SK-N-SH (cell line): ENCODE results near the gene VEGFA. TPM values are rescaled to one million over a fixed set of nuclear protein-coding genes. Genes with fewer than 3 reads are reported as not detected.

ENCODE experiments used
- CTCF ChIA-PET: fragments of 300-600, 350-600 bp; formaldehyde crosslinking; extraction: SDS; loops from one replicate; lab custom pipeline; 2021; lab: Yijun Ruan, JAX
- POLR2A ChIA-PET: fragments of 350-600 bp; sonication (Branson Sonifier 250); formaldehyde crosslinking; extraction: SDS; loops from one replicate; lab custom pipeline; 2020; ENCODE audit warnings: antibody characterized with exemption, inconsistent platforms; lab: Yijun Ruan, JAX
- DNase-seq: peaks from one replicate; pipeline ENCODE4 v3.0.0; 2012
- H2AFZ ChIP-seq: fragments of 200-600 bp; sonication (generic); 2 replicates; pipeline ENCODE4 v1.8.1; 2016; ENCODE audit warnings: antibody characterized with exemption, mild to moderate bottlenecking, low read depth
- H3F3A ChIP-seq: fragments of 200-600 bp; sonication (generic); replicated peaks from 2 replicates; pipeline ENCODE3; 2016; ENCODE audit warnings: antibody characterized with exemption, mild to moderate bottlenecking; ENCODE audit not compliant: insufficient read depth
- H3K27ac ChIP-seq, 2 experiments: fragments of 200-500 bp in 1 of 2; fragments of 200-600 bp in 1 of 2; sonication (Bioruptor generic) in 1 of 2; sonication (generic), shearing (Covaris generic) in 1 of 2; 2 replicates each; pipeline versions ENCODE4 v1.5.1 to v1.6.1; 2014 to 2016; ENCODE audit warnings: low read depth in 2 of 2, inconsistent platforms in 1 of 2, low read length in 1 of 2, mild to moderate bottlenecking in 1 of 2, mixed read lengths in 1 of 2
- H3K27me3 ChIP-seq: fragments of 200-600 bp; sonication (generic), shearing (Covaris generic); 2 replicates; pipeline ENCODE4 v1.6.1; 2016; ENCODE audit warnings: mixed run types; ENCODE audit not compliant: insufficient read depth
- H3K36me3 ChIP-seq, 2 experiments: fragments of 200-500 bp in 1 of 2; fragments of 200-600 bp in 1 of 2; sonication (Bioruptor generic) in 1 of 2; sonication (generic) in 1 of 2; replicated peaks in 1 of 2; 2 replicates each; pipeline versions ENCODE3 to v1.5.1; 2014 to 2016; ENCODE audit warnings: low read length in 1 of 2, mild to moderate bottlenecking in 1 of 2; ENCODE audit not compliant: insufficient read depth in 2 of 2, control insufficient read depth in 1 of 2
- H3K4me1 ChIP-seq, 2 experiments: fragments of 200-500 bp in 1 of 2; fragments of 200-600 bp in 1 of 2; sonication (Bioruptor generic) in 1 of 2; sonication (generic), shearing (Covaris generic) in 1 of 2; 2 replicates each; pipeline versions ENCODE4 v1.5.1 to v1.6.1; 2014 to 2016; ENCODE audit warnings: low read depth in 1 of 2, low read length in 1 of 2, mixed run types in 1 of 2; ENCODE audit not compliant: insufficient read depth in 2 of 2, control insufficient read depth in 1 of 2
- H3K4me2 ChIP-seq: fragments of 200-600 bp; sonication (generic), shearing (Covaris generic); 2 replicates; pipeline ENCODE4 v1.6.1; 2017; ENCODE audit warnings: mixed run types
- H3K4me3 ChIP-seq, 2 experiments: fragments of 200-500 bp in 1 of 2; fragments of 200-600 bp in 1 of 2; sonication (Bioruptor generic) in 1 of 2; sonication (generic), shearing (Covaris generic) in 1 of 2; 2 replicates each; pipeline versions ENCODE4 v1.5.1 to v1.8.1; 2014 to 2016; ENCODE audit warnings: low read depth in 2 of 2, inconsistent platforms in 1 of 2, low read length in 1 of 2, mild to moderate bottlenecking in 1 of 2, mixed read lengths in 1 of 2, moderate library complexity in 1 of 2
- H3K79me2 ChIP-seq: fragments of 200-600 bp; sonication (generic); 2 replicates; pipeline ENCODE4 v1.8.1; 2017; ENCODE audit warnings: mild to moderate bottlenecking; ENCODE audit not compliant: insufficient read depth
- H3K9ac ChIP-seq: fragments of 200-600 bp; sonication (generic); 2 replicates; pipeline ENCODE4 v1.6.1; 2017; ENCODE audit warnings: mixed run types
- H3K9me2 ChIP-seq: fragments of 200-600 bp; sonication (generic); 2 replicates; pipeline ENCODE4 v1.6.1; 2017; ENCODE audit warnings: mixed run types
- H3K9me3 ChIP-seq: fragments of 200-600 bp; sonication (generic); 2 replicates; pipeline ENCODE4 v1.6.1; 2017; ENCODE audit warnings: mixed run types, mild to moderate bottlenecking, moderate library complexity
- H4K20me1 ChIP-seq: fragments of 200-600 bp; sonication (generic); 2 replicates; pipeline ENCODE4 v1.6.1; 2017; ENCODE audit warnings: mild to moderate bottlenecking, mixed run types; ENCODE audit not compliant: insufficient read depth
- EP300 ChIP-seq, 2 experiments: IDR thresholded peaks; 2 replicates each; pipeline versions ENCODE4 v1.4.0 to v1.6.1; 2012; ENCODE audit warnings: borderline replicate concordance in 1 of 2, low read depth in 1 of 2, low read length in 1 of 2
- FOXJ3 ChIP-seq: sonication (generic); formaldehyde crosslinking; IDR thresholded peaks from 2 replicates; pipeline ENCODE4 v1.5.1; 2020; ENCODE audit warnings: mild to moderate bottlenecking, missing genetic modification reagents
- FOXM1 ChIP-seq: IDR thresholded peaks from 2 replicates; pipeline ENCODE4 v1.4.0; 2012; ENCODE audit warnings: low read depth, mild to moderate bottlenecking
- NFIC ChIP-seq: IDR thresholded peaks from 2 replicates; pipeline ENCODE4 v1.4.0; 2012; ENCODE audit warnings: borderline replicate concordance
- POLR2AphosphoS5 ChIP-seq: IDR thresholded peaks from 2 replicates; pipeline ENCODE4 v1.6.1; 2012; ENCODE audit warnings: low read depth, low read length
- RAD21 ChIP-seq: IDR thresholded peaks from 2 replicates; pipeline ENCODE4 v1.6.1; 2012; ENCODE audit warnings: mild to moderate bottlenecking, low read length
- TAF1 ChIP-seq: IDR thresholded peaks from 2 replicates; pipeline ENCODE4 v1.6.1; 2012; ENCODE audit warnings: low read depth, mild to moderate bottlenecking, low read length, moderate library complexity, borderline replicate concordance
- whole genome bisulfite sequencing: methylation state at CpG from one replicate; pipeline ENCODE4 v1.1.6; 2017; ENCODE audit warnings: low lambda C conversion rate; 5-methylcytosine and 5-hydroxymethylcytosine counted together
- polyA plus RNA-seq, 3 experiments: library from polyadenylated mRNA; depleted of rRNA; stranded (reverse); fragments of >200 nt; gene quantifications; 2 replicates each; pipeline ENCODE4 v1.2.3, GENCODE V29; 2012
- TF ChIP-seq, protein P1 (sequence below): IDR thresholded peaks from 2 replicates; pipeline ENCODE4 v1.4.0; 2012; ENCODE audit warnings: low read depth, borderline replicate concordance
- TF ChIP-seq, protein P2 (sequence below): IDR thresholded peaks from 2 replicates; pipeline ENCODE4; 2012
- TF ChIP-seq, protein P3 (sequence below): fragments of 200-600 bp; sonication (generic); IDR thresholded peaks from 2 replicates; pipeline ENCODE4 v1.6.1; 2017; ENCODE audit warnings: antibody characterized with exemption, mild to moderate bottlenecking, moderate library complexity

VEGFA gene
- polyA plus RNA-seq, 1 of the 3 experiments (the other 2 are of a cell fraction), result 81.0 TPM

DNA sequence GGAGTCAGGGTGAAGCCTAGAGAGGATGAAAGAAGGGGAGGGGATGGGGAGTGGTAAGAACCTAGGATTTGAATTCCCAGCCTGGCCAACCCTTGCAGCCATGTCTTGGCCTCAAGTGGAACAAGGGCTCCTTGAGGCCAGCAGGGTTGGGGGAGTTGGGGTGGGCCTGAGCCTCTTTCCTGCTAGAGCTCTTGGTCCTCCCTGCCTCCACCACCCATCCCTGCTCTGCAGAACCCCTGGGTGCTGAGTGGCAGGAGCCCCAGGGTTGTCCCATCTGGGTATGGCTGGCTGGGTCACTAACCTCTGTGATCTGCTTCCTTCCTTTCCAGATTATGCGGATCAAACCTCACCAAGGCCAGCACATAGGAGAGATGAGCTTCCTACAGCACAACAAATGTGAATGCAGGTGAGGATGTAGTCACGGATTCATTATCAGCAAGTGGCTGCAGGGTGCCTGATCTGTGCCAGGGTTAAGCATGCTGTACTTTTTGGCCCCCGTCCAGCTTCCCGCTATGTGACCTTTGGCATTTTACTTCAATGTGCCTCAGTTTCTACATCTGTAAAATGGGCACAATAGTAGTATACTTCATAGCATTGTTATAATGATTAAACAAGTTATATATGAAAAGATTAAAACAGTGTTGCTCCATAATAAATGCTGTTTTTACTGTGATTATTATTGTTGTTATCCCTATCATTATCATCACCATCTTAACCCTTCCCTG lies 8.3 kb downstream of the VEGFA start:
- Histone ChIP-seq H4K20me1 (peaks cover 71% of the 10 kb centered on the region), H3K79me2 (peaks cover 44% of the 10 kb centered on the region), H3K4me2 (no peak overlapping the region), H3K4me1 (peaks cover 14 to 82% of the 10 kb centered on the region in 2 experiments), H3K36me3 (peaks cover 19 to 71% of the 10 kb centered on the region in 2 experiments), H3K27ac (no peak overlapping the region; a peak in 1 of 4 replicates), H3K9ac (no peak overlapping the region), H3K9me2 (no peaks in the 10 kb centered on the region), H3F3A (no peaks in the 10 kb centered on the region), H3K9me3 (no peaks in the 10 kb centered on the region), H2AFZ (no peak overlapping the region), H3K27me3 (no peaks in the 10 kb centered on the region), H3K4me3 (no peak overlapping the region)
- ChIA-PET CTCF (interaction anchor here (0.6 to 7.4 kb wide), 8 partner anchors 9 to 301 kb away, joined by 3 to 140 read pairs (median 6); partner anchors contain the start of gene VEGFA), POLR2A (interaction anchor here (0.7 to 2.6 kb wide), 4 partner anchors 10 to 216 kb away, joined by 3 to 6 read pairs (median 4); no protein-coding TSS in a partner anchor)
- TF ChIP-seq FOXJ3 (CRISPR knock-in tag), result no peak
- no peak for TF ChIP-seq NFIC
- no peak for TF ChIP-seq FOXM1
- no peak for TF ChIP-seq RAD21
- TF ChIP-seq, protein P1, sequence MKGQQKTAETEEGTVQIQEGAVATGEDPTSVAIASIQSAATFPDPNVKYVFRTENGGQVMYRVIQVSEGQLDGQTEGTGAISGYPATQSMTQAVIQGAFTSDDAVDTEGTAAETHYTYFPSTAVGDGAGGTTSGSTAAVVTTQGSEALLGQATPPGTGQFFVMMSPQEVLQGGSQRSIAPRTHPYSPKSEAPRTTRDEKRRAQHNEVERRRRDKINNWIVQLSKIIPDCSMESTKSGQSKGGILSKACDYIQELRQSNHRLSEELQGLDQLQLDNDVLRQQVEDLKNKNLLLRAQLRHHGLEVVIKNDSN, result no peak
- TF ChIP-seq EP300 (IDR thresholded peaks at IDR 0.05; ENCODE audit: borderline replicate concordance in 1 of 2, low read depth in 1 of 2, low read length in 1 of 2), result no peak
- TF ChIP-seq TAF1, result no peak
- TF ChIP-seq, protein P2, sequence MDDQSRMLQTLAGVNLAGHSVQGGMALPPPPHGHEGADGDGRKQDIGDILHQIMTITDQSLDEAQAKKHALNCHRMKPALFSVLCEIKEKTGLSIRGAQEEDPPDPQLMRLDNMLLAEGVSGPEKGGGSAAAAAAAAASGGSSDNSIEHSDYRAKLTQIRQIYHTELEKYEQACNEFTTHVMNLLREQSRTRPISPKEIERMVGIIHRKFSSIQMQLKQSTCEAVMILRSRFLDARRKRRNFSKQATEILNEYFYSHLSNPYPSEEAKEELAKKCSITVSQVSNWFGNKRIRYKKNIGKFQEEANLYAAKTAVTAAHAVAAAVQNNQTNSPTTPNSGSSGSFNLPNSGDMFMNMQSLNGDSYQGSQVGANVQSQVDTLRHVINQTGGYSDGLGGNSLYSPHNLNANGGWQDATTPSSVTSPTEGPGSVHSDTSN, result no peak
- TF ChIP-seq, protein P3, sequence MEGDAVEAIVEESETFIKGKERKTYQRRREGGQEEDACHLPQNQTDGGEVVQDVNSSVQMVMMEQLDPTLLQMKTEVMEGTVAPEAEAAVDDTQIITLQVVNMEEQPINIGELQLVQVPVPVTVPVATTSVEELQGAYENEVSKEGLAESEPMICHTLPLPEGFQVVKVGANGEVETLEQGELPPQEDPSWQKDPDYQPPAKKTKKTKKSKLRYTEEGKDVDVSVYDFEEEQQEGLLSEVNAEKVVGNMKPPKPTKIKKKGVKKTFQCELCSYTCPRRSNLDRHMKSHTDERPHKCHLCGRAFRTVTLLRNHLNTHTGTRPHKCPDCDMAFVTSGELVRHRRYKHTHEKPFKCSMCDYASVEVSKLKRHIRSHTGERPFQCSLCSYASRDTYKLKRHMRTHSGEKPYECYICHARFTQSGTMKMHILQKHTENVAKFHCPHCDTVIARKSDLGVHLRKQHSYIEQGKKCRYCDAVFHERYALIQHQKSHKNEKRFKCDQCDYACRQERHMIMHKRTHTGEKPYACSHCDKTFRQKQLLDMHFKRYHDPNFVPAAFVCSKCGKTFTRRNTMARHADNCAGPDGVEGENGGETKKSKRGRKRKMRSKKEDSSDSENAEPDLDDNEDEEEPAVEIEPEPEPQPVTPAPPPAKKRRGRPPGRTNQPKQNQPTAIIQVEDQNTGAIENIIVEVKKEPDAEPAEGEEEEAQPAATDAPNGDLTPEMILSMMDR, result no peak
- TF ChIP-seq POLR2AphosphoS5, result no peak
- no peak for DNase-seq
- WGBS, result 84% methylated on average over 4 of the region's 4 CpGs
